Kidney epithelial cell (primary cell): ENCODE measurements around the gene BSND. TPM values are rescaled to one million over a fixed set of nuclear protein-coding genes. Genes with fewer than 3 reads are reported as not detected.

ENCODE experiments used
- DNase-seq: peaks from one replicate; pipeline ENCODE4 v3.0.0-alpha.2; 2010; ENCODE audit warnings: low read depth
- H3K27me3 ChIP-seq: 2 replicates; pipeline ENCODE4 v1.6.0; 2011; ENCODE audit warnings: low read length; ENCODE audit not compliant: control insufficient read depth, insufficient read depth
- H3K36me3 ChIP-seq: 2 replicates; pipeline ENCODE4 v1.5.1; 2011; ENCODE audit warnings: low read length; ENCODE audit not compliant: control insufficient read depth, insufficient read depth
- H3K4me3 ChIP-seq: 2 replicates; pipeline ENCODE4 v1.5.1; 2011; ENCODE audit warnings: low read depth, mild to moderate bottlenecking, control low read depth, low read length
- total RNA-seq: library from RNA; depleted of rRNA; stranded (reverse); fragments of >200 nt; gene quantifications from 2 replicates; pipeline ENCODE4 v1.2.3, GENCODE V29; 2015
- TF ChIP-seq, protein P1 (sequence below): IDR thresholded peaks from 2 replicates; pipeline ENCODE4 v1.5.1; 2011; ENCODE audit warnings: mild to moderate bottlenecking, moderate library complexity, low read length, control low read depth, inconsistent platforms; ENCODE audit not compliant: insufficient read depth, poor library complexity, severe bottlenecking

BSND gene
- total RNA-seq, 1 donor from 2014 or later, result not detected

DNA sequence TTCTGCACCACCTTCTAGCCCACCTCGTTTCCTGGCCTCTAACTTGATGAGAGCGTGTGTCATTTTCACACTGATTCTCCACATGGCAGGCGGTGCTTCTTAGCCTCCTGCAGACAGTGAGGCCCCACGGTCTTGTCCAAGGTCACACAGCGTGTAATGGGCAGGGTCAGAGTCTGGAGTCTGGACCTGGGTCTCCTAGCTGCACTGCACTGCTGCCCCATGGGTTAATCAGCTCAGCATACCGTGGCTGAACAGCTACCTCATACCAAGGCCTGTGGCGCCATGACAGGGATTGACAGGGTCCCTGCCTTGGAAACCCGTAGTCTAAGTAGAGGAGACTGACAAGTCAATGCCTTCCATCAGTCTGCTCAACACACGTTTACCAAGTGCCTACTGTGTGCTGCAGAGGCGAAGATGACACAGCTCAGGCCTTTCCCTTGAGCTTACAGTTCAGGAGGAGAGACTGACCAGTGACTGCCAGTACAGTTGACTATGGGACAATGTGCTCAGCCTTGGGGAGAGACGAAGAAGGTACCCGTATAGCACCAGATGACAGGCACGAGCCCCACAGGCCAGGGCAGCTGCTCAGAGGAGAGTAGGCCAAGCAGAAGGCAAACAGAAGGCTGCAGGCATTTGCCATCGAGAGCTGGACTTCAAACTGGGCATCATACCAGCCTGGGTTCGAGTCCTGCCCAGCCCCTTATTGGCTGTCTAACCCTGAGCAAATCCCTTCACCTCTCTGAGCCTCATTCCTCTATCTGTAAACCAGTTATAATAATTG lies 46.1 kb downstream of the BSND start:
- no peaks in the 10 kb centered on the region for H3K36me3 ChIP-seq
- TF ChIP-seq, protein P1, sequence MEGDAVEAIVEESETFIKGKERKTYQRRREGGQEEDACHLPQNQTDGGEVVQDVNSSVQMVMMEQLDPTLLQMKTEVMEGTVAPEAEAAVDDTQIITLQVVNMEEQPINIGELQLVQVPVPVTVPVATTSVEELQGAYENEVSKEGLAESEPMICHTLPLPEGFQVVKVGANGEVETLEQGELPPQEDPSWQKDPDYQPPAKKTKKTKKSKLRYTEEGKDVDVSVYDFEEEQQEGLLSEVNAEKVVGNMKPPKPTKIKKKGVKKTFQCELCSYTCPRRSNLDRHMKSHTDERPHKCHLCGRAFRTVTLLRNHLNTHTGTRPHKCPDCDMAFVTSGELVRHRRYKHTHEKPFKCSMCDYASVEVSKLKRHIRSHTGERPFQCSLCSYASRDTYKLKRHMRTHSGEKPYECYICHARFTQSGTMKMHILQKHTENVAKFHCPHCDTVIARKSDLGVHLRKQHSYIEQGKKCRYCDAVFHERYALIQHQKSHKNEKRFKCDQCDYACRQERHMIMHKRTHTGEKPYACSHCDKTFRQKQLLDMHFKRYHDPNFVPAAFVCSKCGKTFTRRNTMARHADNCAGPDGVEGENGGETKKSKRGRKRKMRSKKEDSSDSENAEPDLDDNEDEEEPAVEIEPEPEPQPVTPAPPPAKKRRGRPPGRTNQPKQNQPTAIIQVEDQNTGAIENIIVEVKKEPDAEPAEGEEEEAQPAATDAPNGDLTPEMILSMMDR, result no peak
- H3K27me3 ChIP-seq, result peaks cover 8% of the 10 kb centered on the region
- no peak overlapping the region for H3K4me3 ChIP-seq
- DNase-seq, result no peak

- H3K27me3 ChIP-seq, result peaks cover 4% of the 10 kb centered on the region
- no peak for DNase-seq
- H3K4me3 ChIP-seq, result no peak overlapping the region
- TF ChIP-seq, protein P1, result no peak
- no peaks in the 10 kb centered on the region for H3K36me3 ChIP-seq
Measured at GRCh38 chr1:55045430-55045829, 46.7 kb downstream of the BSND start.

DNA sequence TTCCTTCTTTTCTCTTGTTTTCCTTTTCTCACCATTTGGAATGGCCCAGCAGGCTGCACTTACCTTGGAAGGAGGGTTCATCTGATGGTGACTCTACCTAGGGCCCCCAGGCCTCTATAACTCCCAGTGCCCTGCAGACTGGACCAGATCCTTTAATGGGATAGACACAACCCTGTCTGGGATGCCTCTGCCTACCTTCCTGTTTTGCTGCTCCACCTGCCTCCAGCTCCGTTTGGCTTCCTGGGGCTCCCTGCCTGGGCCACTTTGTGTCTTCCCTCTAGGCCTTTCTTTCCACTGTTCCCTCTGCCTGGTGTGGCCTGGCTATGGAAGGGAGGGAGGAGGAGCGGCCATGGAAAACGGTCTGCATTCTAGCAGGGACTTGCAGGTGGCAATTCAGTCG lies 48.1 kb downstream of the BSND start:
- DNase-seq, result no peak
- TF ChIP-seq, protein P1, result no peak
- Histone ChIP-seq H3K36me3 (no peaks in the 10 kb centered on the region), H3K27me3 (no peaks in the 10 kb centered on the region), H3K4me3 (no peak overlapping the region)

GRCh38 chr1:55047611-55048010 lies 48.9 kb downstream of the BSND start:
- TF ChIP-seq, protein P1, result no peak
- no peak for DNase-seq
- Histone ChIP-seq H3K4me3 (no peak overlapping the region), H3K36me3 (no peaks in the 10 kb centered on the region), H3K27me3 (no peaks in the 10 kb centered on the region)

- DNase-seq, result no peak
- Histone ChIP-seq H3K36me3 (no peaks in the 10 kb centered on the region), H3K4me3 (no peak overlapping the region), H3K27me3 (no peaks in the 10 kb centered on the region)
- TF ChIP-seq, protein P1, result no peak
Measured at GRCh38 chr1:55048453-55049270, 49.9 kb downstream of the BSND start.
